Adipocyte (in vitro differentiated cells): ENCODE results near the gene ACYP2.
A peak's percentile ranks its signal among the peaks of the same experiment; 100 is the strongest.

Experiments used
- DNase-seq: peaks from one replicate; pipeline ENCODE4 v3.0.0-alpha.2; 2015; ENCODE audit warnings: low read depth
- H3K27me3 ChIP-seq: replicated peaks from 2 replicates; pipeline ENCODE4 v1.7.0; 2013; ENCODE audit warnings: mild to moderate bottlenecking, low read length, moderate library complexity; ENCODE audit not compliant: control insufficient read depth, insufficient read depth
- H3K36me3 ChIP-seq: 2 replicates; pipeline ENCODE4 v1.7.0; 2013; ENCODE audit warnings: low read length, mild to moderate bottlenecking, moderate library complexity; ENCODE audit not compliant: control insufficient read depth, insufficient read depth, severe bottlenecking
- H3K4me1 ChIP-seq: 2 replicates; pipeline ENCODE4 v1.7.0; 2013; ENCODE audit warnings: mild to moderate bottlenecking, low read length, moderate library complexity; ENCODE audit not compliant: control insufficient read depth, insufficient read depth
- H3K4me3 ChIP-seq: 2 replicates; pipeline ENCODE4 v1.7.0; 2013; ENCODE audit warnings: mild to moderate bottlenecking, low read length, moderate library complexity
- H3K9ac ChIP-seq: 2 replicates; pipeline ENCODE4 v1.7.0; 2013; ENCODE audit warnings: mild to moderate bottlenecking, low read length, moderate library complexity
- H3K9me3 ChIP-seq: 2 replicates; pipeline ENCODE4 v1.7.0; 2013; ENCODE audit warnings: mild to moderate bottlenecking, low read length, moderate library complexity; ENCODE audit not compliant: control insufficient read depth

ACYP2 gene

GRCh38 chr2:54206596-54206995, 91.2 kb downstream of the ACYP2 start:
- Histone ChIP-seq H3K36me3 (no peaks in the 10 kb centered on the region), H3K9ac (no peak overlapping the region), H3K4me1 (peaks cover 33% of the 10 kb centered on the region), H3K27me3 (no peaks in the 10 kb centered on the region), H3K4me3 (no peak overlapping the region), H3K9me3 (no peaks in the 10 kb centered on the region)
- peak; percentile 59 for DNase-seq

- peak overlapping the region; percentile 70 for H3K9ac ChIP-seq
- H3K9me3 ChIP-seq = no peaks in the 10 kb centered on the region
- H3K27me3 ChIP-seq = no peaks in the 10 kb centered on the region
- peak overlapping the region; percentile 25 for H3K4me3 ChIP-seq
- peaks cover 42% of the 10 kb centered on the region for H3K4me1 ChIP-seq
- no peaks in the 10 kb centered on the region for H3K36me3 ChIP-seq
- DNase-seq = peak; percentile 77
These were observed 92.3 kb downstream of the ACYP2 start for GRCh38 chr2:54207666-54208195.

- Histone ChIP-seq H3K27me3 (no peaks in the 10 kb centered on the region), H3K9me3 (no peaks in the 10 kb centered on the region), H3K9ac (peak overlapping the region; percentile 70), H3K4me1 (peaks cover 42% of the 10 kb centered on the region), H3K36me3 (no peaks in the 10 kb centered on the region), H3K4me3 (peak overlapping the region; percentile 25)
- peak; percentile 76 for DNase-seq
These were observed 93.2 kb downstream of the ACYP2 start for GRCh38 chr2:54208364-54209240.

GRCh38 chr2:54209379-54209778, 94.0 kb downstream of the ACYP2 start:
- DNase-seq = no peak
- peak overlapping the region; percentile 29 for H3K9ac ChIP-seq

GRCh38 chr2:54212456-54212855, 97.0 kb downstream of the ACYP2 start:
- Histone ChIP-seq H3K27me3 (no peaks in the 10 kb centered on the region), H3K4me3 (no peak overlapping the region), H3K4me1 (peaks cover 30% of the 10 kb centered on the region), H3K36me3 (no peaks in the 10 kb centered on the region), H3K9ac (no peak overlapping the region), H3K9me3 (peaks cover 14% of the 10 kb centered on the region)
- DNase-seq = peak; percentile 78

More at GRCh38 chr2:54209379-54209778, 94.0 kb downstream of the ACYP2 start:
- H3K36me3 ChIP-seq = no peaks in the 10 kb centered on the region
- H3K9me3 ChIP-seq = peaks cover 2% of the 10 kb centered on the region
- peaks cover 41% of the 10 kb centered on the region for H3K4me1 ChIP-seq
- H3K4me3 ChIP-seq = no peak overlapping the region
- no peaks in the 10 kb centered on the region for H3K27me3 ChIP-seq

- Histone ChIP-seq H3K9ac (no peak overlapping the region), H3K4me1 (peaks cover 24% of the 10 kb centered on the region), H3K4me3 (no peak overlapping the region), H3K27me3 (no peaks in the 10 kb centered on the region), H3K36me3 (no peaks in the 10 kb centered on the region), H3K9me3 (peaks cover 14% of the 10 kb centered on the region)
- no peak for DNase-seq
These were observed 97.7 kb downstream of the ACYP2 start for GRCh38 chr2:54213082-54213481.

GRCh38 chr2:54224997-54225396, 109.6 kb downstream of the ACYP2 start:
- no peaks in the 10 kb centered on the region for H3K36me3 ChIP-seq
- H3K4me3 ChIP-seq = no peak overlapping the region
- H3K27me3 ChIP-seq = no peaks in the 10 kb centered on the region
- no peaks in the 10 kb centered on the region for H3K9me3 ChIP-seq
- no peak overlapping the region for H3K9ac ChIP-seq
- DNase-seq = no peak
- H3K4me1 ChIP-seq = peaks cover 46% of the 10 kb centered on the region

- Histone ChIP-seq H3K27me3 (no peaks in the 10 kb centered on the region), H3K36me3 (no peaks in the 10 kb centered on the region), H3K4me3 (no peak overlapping the region), H3K9ac (peak overlapping the region; percentile 82), H3K4me1 (peaks cover 49% of the 10 kb centered on the region), H3K9me3 (no peaks in the 10 kb centered on the region)
- DNase-seq = no peak
These were observed 110.8 kb downstream of the ACYP2 start for GRCh38 chr2:54226260-54226659.

GRCh38 chr2:54227798-54228197, 112.4 kb downstream of the ACYP2 start:
- DNase-seq = no peak
- no peak overlapping the region for H3K4me3 ChIP-seq
- H3K9me3 ChIP-seq = no peaks in the 10 kb centered on the region
- H3K9ac ChIP-seq = peak overlapping the region; percentile 82
- no peaks in the 10 kb centered on the region for H3K36me3 ChIP-seq
- H3K4me1 ChIP-seq = peaks cover 49% of the 10 kb centered on the region
- H3K27me3 ChIP-seq = no peaks in the 10 kb centered on the region

GRCh38 chr2:54228945-54229344, 113.5 kb downstream of the ACYP2 start:
- Histone ChIP-seq H3K9me3 (no peaks in the 10 kb centered on the region), H3K4me1 (peaks cover 49% of the 10 kb centered on the region), H3K4me3 (peak overlapping the region; percentile 9), H3K9ac (peak overlapping the region; percentile 82), H3K36me3 (no peaks in the 10 kb centered on the region), H3K27me3 (no peaks in the 10 kb centered on the region)
- peak; percentile 20 for DNase-seq

GRCh38 chr2:54233832-54234649, 118.6 kb downstream of the ACYP2 start:
- peaks cover 10% of the 10 kb centered on the region for H3K9me3 ChIP-seq
- H3K4me3 ChIP-seq = no peak overlapping the region
- H3K27me3 ChIP-seq = no peaks in the 10 kb centered on the region
- no peak for DNase-seq
- peaks cover 21% of the 10 kb centered on the region for H3K4me1 ChIP-seq
- peak overlapping the region; percentile 22 for H3K9ac ChIP-seq
- peaks cover 4% of the 10 kb centered on the region for H3K36me3 ChIP-seq
